ENCODE data around the gene ROCK2. TPM values are rescaled to one million over a fixed set of nuclear protein-coding genes. Genes with fewer than 3 reads are reported as not detected.

Gene ROCK2
- total and polyA plus RNA-seq, 9 of the 15 experiments (the other 6 are each of a cell fraction or from before 2014, with no cell fraction given), result 4.9 to 30.6 (median 14.3) TPM

DNA sequence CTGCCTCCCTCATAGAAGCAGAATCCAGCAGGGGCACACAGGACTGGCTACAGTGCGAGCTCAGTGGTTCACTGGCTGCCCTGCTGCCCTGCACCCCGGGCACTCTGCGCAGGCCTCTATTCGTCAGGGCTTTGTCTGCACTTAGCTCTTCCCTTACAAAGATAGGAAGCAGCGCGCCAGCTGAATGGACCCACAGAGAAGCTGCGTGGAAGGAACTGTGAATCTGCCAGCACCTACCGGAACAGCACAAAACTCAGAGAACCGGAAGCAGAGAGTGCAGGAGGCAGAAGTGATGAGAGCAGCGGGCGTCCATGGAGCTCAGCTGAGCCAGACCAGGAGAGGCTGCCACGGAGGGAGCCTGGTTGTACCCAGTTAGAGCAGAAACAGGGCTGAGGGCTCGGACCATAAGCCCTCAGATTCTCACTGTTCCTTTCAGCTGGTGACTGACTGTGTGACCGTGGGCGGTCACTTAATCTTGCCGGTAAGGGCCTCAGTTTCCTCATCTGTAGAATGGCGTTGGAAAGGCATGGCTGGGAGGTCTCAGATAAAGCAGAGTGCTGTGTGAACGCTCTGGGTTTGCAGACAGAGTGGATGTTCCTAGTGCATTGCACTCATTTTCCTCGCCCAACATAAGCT is 212.3 kb downstream of the ROCK2 start:
- in situ Hi-C loops (cut with MboI) (loop anchor here (5.0 to 25.0 kb wide), 2 partner anchors 280 to 450 kb away; no protein-coding TSS in a partner anchor), intact Hi-C loops (cut with micrococcal nuclease) (loop anchor here (1.0 to 10.0 kb wide), 5 partner anchors 103 to 550 kb away; no protein-coding TSS in a partner anchor)
- POLR2A ChIA-PET, result interaction anchor here (0.6 to 1.6 kb wide), 7 partner anchors 12 to 454 kb away, joined by 3 to 7 read pairs (median 3); partner anchors contain the start of gene E2F6
- H3K9me3 ChIP-seq (replicated peaks; ENCODE audit: control insufficient read depth, insufficient read depth, low read depth, low read length), result no peaks in the 10 kb centered on the region
- BruUV-seq (replicated peaks), result no TSS peak
- 32% methylated on average over 19 of the region's 19 CpGs for WGBS (ENCODE audit: insufficient coverage, low coverage, missing lambda C conversion rate)
- no peaks in the 10 kb centered on the region for H3K79me2 ChIP-seq (ENCODE audit: control insufficient read depth, insufficient read depth, low read length)
- H3K9me1 ChIP-seq (ENCODE audit: control insufficient read depth, insufficient read depth, low read length), result no peaks in the 10 kb centered on the region
- DNase-seq (ENCODE audit: extremely low read depth in 1 of 4, low spot score in 3 of 4), result no peak
- no peaks in the 10 kb centered on the region for H4K20me1 ChIP-seq (replicated peaks; ENCODE audit: control insufficient read depth, insufficient read depth, low read length)
- H3K4me1 ChIP-seq (replicated peaks in 1 of 2; ENCODE audit: control insufficient read depth in 2 of 2, insufficient read depth in 2 of 2, low read length in 2 of 2), result peaks cover 16 to 24% of the 10 kb centered on the region in 2 experiments; a peak in 4 of 5 replicates
- peak overlapping the region in 1 of 2 experiments; percentile 53; a peak in 1 of 4 replicates for H3K9ac ChIP-seq (ENCODE audit: insufficient read depth in 1 of 2, low read depth in 2 of 2, low read length in 2 of 2)
- H3K27ac ChIP-seq (ENCODE audit: extremely low read depth, low read depth, low read length), result no peak overlapping the region
- CTCF ChIA-PET (ENCODE audit: low intra/inter-chr PET ratio), result interaction anchor here (0.5 to 2.3 kb wide), 8 partner anchors 280 to 452 kb away, joined by 3 to 20 read pairs (median 10); partner anchors contain the start of gene E2F6
- H3K36me3 ChIP-seq (ENCODE audit: control insufficient read depth, insufficient read depth, low read length), result no peaks in the 10 kb centered on the region
- peaks cover 5 to 20% of the 10 kb centered on the region in 2 experiments; a peak in 3 of 5 replicates for H3K27me3 ChIP-seq (ENCODE audit: control insufficient read depth in 2 of 2, insufficient read depth in 2 of 2, low read length in 2 of 2)
- ATAC-seq, result no peak
- FAIRE-seq, result no peak
- H3K4me3 ChIP-seq, result no peak overlapping the region
- peak overlapping the region; percentile 68 for H3K4me2 ChIP-seq (ENCODE audit: insufficient read depth, low read length)
- H2AFZ ChIP-seq (ENCODE audit: low read depth, low read length), result peak overlapping the region; percentile 86
- peak; percentile 24; the same call in 1 of the 2 replicates for TF ChIP-seq CBFB (CRISPR knock-in tag; IDR thresholded peaks at IDR 0.05)
- 0 out of 2 replicates have a peak, but pooled peaks have one; percentile 24 for TF ChIP-seq ZNF766 (CRISPR knock-in tag; conservative IDR thresholded peaks at IDR 0.05)
- no peak for TF ChIP-seq ZNF764 (CRISPR knock-in tag; IDR thresholded peaks at IDR 0.05; ENCODE audit: low read depth)
- peak in 1 of 3 experiments; percentile 1 for TF ChIP-seq YY1 (IDR thresholded peaks at IDR 0.05; ENCODE audit: borderline replicate concordance in 1 of 3, control insufficient read depth in 1 of 3, extremely low read depth in 1 of 3, insufficient read depth in 3 of 3, insufficient read length in 1 of 3, insufficient replicate concordance in 2 of 3, low read depth in 1 of 3, low read length in 2 of 3)
- TF ChIP-seq, protein P1, sequence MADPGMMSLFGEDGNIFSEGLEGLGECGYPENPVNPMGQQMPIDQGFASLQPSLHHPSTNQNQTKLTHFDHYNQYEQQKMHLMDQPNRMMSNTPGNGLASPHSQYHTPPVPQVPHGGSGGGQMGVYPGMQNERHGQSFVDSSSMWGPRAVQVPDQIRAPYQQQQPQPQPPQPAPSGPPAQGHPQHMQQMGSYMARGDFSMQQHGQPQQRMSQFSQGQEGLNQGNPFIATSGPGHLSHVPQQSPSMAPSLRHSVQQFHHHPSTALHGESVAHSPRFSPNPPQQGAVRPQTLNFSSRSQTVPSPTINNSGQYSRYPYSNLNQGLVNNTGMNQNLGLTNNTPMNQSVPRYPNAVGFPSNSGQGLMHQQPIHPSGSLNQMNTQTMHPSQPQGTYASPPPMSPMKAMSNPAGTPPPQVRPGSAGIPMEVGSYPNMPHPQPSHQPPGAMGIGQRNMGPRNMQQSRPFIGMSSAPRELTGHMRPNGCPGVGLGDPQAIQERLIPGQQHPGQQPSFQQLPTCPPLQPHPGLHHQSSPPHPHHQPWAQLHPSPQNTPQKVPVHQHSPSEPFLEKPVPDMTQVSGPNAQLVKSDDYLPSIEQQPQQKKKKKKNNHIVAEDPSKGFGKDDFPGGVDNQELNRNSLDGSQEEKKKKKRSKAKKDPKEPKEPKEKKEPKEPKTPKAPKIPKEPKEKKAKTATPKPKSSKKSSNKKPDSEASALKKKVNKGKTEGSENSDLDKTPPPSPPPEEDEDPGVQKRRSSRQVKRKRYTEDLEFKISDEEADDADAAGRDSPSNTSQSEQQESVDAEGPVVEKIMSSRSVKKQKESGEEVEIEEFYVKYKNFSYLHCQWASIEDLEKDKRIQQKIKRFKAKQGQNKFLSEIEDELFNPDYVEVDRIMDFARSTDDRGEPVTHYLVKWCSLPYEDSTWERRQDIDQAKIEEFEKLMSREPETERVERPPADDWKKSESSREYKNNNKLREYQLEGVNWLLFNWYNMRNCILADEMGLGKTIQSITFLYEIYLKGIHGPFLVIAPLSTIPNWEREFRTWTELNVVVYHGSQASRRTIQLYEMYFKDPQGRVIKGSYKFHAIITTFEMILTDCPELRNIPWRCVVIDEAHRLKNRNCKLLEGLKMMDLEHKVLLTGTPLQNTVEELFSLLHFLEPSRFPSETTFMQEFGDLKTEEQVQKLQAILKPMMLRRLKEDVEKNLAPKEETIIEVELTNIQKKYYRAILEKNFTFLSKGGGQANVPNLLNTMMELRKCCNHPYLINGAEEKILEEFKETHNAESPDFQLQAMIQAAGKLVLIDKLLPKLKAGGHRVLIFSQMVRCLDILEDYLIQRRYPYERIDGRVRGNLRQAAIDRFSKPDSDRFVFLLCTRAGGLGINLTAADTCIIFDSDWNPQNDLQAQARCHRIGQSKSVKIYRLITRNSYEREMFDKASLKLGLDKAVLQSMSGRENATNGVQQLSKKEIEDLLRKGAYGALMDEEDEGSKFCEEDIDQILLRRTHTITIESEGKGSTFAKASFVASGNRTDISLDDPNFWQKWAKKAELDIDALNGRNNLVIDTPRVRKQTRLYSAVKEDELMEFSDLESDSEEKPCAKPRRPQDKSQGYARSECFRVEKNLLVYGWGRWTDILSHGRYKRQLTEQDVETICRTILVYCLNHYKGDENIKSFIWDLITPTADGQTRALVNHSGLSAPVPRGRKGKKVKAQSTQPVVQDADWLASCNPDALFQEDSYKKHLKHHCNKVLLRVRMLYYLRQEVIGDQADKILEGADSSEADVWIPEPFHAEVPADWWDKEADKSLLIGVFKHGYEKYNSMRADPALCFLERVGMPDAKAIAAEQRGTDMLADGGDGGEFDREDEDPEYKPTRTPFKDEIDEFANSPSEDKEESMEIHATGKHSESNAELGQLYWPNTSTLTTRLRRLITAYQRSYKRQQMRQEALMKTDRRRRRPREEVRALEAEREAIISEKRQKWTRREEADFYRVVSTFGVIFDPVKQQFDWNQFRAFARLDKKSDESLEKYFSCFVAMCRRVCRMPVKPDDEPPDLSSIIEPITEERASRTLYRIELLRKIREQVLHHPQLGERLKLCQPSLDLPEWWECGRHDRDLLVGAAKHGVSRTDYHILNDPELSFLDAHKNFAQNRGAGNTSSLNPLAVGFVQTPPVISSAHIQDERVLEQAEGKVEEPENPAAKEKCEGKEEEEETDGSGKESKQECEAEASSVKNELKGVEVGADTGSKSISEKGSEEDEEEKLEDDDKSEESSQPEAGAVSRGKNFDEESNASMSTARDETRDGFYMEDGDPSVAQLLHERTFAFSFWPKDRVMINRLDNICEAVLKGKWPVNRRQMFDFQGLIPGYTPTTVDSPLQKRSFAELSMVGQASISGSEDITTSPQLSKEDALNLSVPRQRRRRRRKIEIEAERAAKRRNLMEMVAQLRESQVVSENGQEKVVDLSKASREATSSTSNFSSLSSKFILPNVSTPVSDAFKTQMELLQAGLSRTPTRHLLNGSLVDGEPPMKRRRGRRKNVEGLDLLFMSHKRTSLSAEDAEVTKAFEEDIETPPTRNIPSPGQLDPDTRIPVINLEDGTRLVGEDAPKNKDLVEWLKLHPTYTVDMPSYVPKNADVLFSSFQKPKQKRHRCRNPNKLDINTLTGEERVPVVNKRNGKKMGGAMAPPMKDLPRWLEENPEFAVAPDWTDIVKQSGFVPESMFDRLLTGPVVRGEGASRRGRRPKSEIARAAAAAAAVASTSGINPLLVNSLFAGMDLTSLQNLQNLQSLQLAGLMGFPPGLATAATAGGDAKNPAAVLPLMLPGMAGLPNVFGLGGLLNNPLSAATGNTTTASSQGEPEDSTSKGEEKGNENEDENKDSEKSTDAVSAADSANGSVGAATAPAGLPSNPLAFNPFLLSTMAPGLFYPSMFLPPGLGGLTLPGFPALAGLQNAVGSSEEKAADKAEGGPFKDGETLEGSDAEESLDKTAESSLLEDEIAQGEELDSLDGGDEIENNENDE (IDR thresholded peaks at IDR 0.05; ENCODE audit: low read depth, low read length), result no peak
- no peak for TF ChIP-seq ID3 (CRISPR knock-in tag; IDR thresholded peaks at IDR 0.05)
- peak; percentile 8; the same call in 1 of the 2 replicates for TF ChIP-seq ID3 (tag; IDR thresholded peaks at IDR 0.05)
- TF ChIP-seq RBM25 (IDR thresholded peaks at IDR 0.05; ENCODE audit: low read depth, low read length, severe bottlenecking), result peak; percentile 78
